ENCODE measurements around the gene SPTB.
A peak's percentile ranks its signal among the peaks of the same experiment; 100 is the strongest.
"Not testable (repeated sequence)": the region's sequence is repeated elsewhere in the genome, so short reads cannot be mapped to it uniquely, and the experiment has no call there.

SPTB gene

GRCh38 chr14:64879635-64880220 lies at the start of gene SPTB:
Gene SPTB (minus strand): TSS chr14:64879907. CDS start chr14:64823094, 56,813 bp downstream.
- DNase-seq (ENCODE audit: low spot score), result peak; percentile 94

- no peak for DNase-seq (ENCODE audit: low spot score)
Measured at GRCh38 chr14:64929014-64929359, 49.3 kb upstream of the SPTB start.

GRCh38 chr14:64928239-64929013 lies 48.7 kb upstream of the SPTB start:
- no peak for DNase-seq (ENCODE audit: low spot score)

GRCh38 chr14:64927031-64927430 lies 47.3 kb upstream of the SPTB start:
- DNase-seq (ENCODE audit: low spot score), result peak; percentile 43

GRCh38 chr14:64926398-64926995 lies 46.8 kb upstream of the SPTB start:
- DNase-seq (ENCODE audit: low spot score), result no peak

- DNase-seq (ENCODE audit: low spot score), result no peak
Measured at GRCh38 chr14:64923015-64923414, 43.3 kb upstream of the SPTB start.

- no peak for DNase-seq (ENCODE audit: low spot score)
Measured at GRCh38 chr14:64920465-64920864, 40.8 kb upstream of the SPTB start.

GRCh38 chr14:64919618-64920017 lies 39.9 kb upstream of the SPTB start:
- no peak for DNase-seq (ENCODE audit: low spot score)

- no peak for DNase-seq (ENCODE audit: low spot score)
Measured at GRCh38 chr14:64919215-64919614, 39.5 kb upstream of the SPTB start.

GRCh38 chr14:64918216-64918615 lies 38.5 kb upstream of the SPTB start:
- no peak for DNase-seq (ENCODE audit: low spot score)

GRCh38 chr14:64915797-64916196 lies 36.1 kb upstream of the SPTB start:
- no peak for DNase-seq (ENCODE audit: low spot score)

GRCh38 chr14:64915029-64915424 lies 35.3 kb upstream of the SPTB start:
- DNase-seq (ENCODE audit: low spot score), result no peak

GRCh38 chr14:64914237-64915028 lies 34.7 kb upstream of the SPTB start, which contains the start of gene CHURC1:
Gene CHURC1 (plus strand): TSS chr14:64914455. CDS start chr14:64914496, 41 bp downstream.
- peak; percentile 100 for DNase-seq (ENCODE audit: low spot score)

GRCh38 chr14:64913477-64913876 lies 33.8 kb upstream of the SPTB start:
- DNase-seq (ENCODE audit: low spot score), result not testable (repeated sequence)

GRCh38 chr14:64912261-64912660 lies 32.6 kb upstream of the SPTB start:
- DNase-seq (ENCODE audit: low spot score), result no peak

GRCh38 chr14:64910847-64911495 lies 31.3 kb upstream of the SPTB start:
- DNase-seq (ENCODE audit: low spot score), result peak; percentile 29

- no peak for DNase-seq (ENCODE audit: low spot score)
Measured at GRCh38 chr14:64906022-64906421, 26.3 kb upstream of the SPTB start.

- DNase-seq (ENCODE audit: low spot score), result no peak
Measured at GRCh38 chr14:64899958-64900357, 20.3 kb upstream of the SPTB start.

GRCh38 chr14:64891839-64892375 lies 12.2 kb upstream of the SPTB start:
- peak; percentile 87 for DNase-seq (ENCODE audit: low spot score)

- DNase-seq (ENCODE audit: low spot score), result no peak
Measured at GRCh38 chr14:64891173-64891838, 11.6 kb upstream of the SPTB start.

GRCh38 chr14:64889352-64889751 lies 9.6 kb upstream of the SPTB start:
- no peak for DNase-seq (ENCODE audit: low spot score)
